ENCODE results near the gene SMARCB1.

The SMARCB1 gene

DNA sequence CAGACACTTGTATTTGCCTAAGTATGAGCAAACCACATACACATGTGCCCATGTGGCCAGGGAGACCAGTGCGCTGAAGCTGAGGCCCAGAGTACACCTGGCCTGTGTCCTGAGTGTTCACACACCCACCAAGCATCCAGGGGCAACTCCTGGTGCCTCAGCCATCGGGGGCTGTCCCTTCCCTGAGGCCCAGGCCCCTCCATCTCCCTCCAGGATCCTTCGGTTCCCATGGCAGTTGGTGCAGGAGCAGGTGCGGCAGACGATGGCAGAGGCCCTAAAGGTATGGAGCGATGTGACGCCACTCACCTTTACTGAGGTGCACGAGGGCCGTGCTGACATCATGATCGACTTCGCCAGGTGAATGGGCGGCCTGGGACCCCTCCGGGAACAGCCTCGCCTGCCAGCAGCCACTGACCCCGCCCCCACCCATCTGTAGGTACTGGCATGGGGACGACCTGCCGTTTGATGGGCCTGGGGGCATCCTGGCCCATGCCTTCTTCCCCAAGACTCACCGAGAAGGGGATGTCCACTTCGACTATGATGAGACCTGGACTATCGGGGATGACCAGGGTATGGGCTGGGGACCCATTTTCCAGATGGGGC lies 6.5 kb upstream of the SMARCB1 start:
- DNase-seq (ENCODE audit: low read depth) = no peak

DNA sequence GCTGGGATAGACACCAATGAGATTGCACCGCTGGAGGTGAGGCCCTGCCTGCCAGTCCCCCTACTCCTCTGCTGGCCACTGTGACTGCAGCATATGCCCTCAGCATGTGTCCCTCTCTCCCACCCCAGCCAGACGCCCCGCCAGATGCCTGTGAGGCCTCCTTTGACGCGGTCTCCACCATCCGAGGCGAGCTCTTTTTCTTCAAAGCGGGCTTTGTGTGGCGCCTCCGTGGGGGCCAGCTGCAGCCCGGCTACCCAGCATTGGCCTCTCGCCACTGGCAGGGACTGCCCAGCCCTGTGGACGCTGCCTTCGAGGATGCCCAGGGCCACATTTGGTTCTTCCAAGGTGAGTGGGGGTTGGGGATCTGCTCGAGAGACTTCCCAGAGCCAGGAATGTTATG lies 5.7 kb upstream of the SMARCB1 start:
- no peak for DNase-seq (ENCODE audit: low read depth)

DNA sequence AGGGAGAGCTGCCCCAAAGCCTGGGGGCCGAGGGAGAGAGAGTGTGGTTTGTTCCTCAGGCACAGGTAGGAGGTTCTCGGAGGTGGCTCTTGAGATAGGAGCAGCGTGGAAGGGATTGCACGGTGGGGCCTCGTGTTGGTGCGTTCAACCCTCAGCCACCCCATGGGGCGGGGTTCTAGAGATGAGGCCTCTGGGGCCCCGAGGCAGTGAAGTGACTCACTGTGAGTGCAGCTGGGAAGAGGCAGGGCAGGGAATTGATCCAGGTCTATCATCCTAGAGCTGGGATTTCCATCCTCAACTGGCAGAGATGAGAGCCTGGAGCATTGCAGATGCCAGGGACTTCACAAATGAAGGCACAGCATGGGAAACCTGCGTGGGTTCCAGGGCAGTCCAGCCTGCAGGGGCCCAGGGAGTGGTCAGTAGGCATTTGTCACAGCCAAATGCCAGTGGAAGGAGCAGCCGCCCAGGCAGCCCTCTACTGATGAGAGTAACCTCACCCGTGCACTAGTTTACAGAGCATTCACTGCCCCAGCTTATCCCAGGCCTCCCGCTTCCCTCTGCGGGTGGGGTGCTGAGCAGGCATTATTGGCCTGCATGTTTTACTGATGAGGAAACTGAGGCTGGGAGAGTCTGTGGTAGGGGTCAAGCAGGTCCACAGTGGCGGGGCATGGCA lies 5.1 kb upstream of the SMARCB1 start:
- peak; percentile 54 for DNase-seq (ENCODE audit: low read depth)

DNA sequence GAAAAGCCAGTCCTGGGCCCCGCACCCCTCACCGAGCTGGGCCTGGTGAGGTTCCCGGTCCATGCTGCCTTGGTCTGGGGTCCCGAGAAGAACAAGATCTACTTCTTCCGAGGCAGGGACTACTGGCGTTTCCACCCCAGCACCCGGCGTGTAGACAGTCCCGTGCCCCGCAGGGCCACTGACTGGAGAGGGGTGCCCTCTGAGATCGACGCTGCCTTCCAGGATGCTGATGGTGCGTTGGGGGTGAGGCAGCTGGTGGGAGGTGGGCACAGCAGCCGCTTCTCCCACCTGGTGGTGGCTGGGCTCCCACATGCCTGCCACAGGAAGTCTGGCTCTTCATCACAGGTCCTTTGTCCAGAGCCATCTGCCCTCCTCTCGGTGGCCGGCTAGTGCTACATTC lies 4.5 kb upstream of the SMARCB1 start:
- no peak for DNase-seq (ENCODE audit: low read depth)

DNA sequence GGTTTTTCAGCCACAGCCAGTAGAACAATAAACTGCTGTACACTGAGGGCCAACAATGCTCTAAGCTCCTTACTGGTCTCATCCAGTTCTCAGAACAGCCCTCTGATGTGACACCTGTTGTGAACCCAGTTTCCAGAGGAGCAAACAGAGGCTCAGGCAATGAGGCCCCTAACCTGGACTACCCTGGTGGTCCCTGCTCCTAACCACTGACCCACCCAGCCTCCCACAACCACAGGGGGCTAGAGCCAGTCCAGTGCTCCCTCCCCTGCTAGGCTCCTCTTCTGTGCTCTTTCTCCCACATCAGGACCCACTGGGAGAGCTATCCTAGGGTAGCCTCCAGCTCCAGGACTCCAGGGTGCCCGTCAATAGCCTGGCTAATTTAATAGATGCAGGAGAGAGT lies 4.1 kb upstream of the SMARCB1 start:
- no peak for DNase-seq (ENCODE audit: low read depth)

DNA sequence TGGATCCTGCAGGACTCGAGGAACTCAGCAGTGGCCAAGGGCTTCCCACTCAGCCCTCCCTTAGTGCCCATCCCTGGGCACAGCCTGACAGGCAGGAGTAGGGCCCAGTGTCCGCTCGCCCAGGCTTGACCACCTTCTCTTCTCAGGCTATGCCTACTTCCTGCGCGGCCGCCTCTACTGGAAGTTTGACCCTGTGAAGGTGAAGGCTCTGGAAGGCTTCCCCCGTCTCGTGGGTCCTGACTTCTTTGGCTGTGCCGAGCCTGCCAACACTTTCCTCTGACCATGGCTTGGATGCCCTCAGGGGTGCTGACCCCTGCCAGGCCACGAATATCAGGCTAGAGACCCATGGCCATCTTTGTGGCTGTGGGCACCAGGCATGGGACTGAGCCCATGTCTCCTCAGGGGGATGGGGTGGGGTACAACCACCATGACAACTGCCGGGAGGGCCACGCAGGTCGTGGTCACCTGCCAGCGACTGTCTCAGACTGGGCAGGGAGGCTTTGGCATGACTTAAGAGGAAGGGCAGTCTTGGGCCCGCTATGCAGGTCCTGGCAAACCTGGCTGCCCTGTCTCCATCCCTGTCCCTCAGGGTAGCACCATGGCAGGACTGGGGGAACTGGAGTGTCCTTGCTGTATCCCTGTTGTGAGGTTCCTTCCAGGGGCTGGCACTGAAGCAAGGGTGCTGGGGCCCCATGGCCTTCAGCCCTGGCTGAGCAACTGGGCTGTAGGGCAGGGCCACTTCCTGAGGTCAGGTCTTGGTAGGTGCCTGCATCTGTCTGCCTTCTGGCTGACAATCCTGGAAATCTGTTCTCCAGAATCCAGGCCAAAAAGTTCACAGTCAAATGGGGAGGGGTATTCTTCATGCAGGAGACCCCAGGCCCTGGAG lies 3.3 kb upstream of the SMARCB1 start:
- no peak for DNase-seq (ENCODE audit: low read depth)

DNA sequence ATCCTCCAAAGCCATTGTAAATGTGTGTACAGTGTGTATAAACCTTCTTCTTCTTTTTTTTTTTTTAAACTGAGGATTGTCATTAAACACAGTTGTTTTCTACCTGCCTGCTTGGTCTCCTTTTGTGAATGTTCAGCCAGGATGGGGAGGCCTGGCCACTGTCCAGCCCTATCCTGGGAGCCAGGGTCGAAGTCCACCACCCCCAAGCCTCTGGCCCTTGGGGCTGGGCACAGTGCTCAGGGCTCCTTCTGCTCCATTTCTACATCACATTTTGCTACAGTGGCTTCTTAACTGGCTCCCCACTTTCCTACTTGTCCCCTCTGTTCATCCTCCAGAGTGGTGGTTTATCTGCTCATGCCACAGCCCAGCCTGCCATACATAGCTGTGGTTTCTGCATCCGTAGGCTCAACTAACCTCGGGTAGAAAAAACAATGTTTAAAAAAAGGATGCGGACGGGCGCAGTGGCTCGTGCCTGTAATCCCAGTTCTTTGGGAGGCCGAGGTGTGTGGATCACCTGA lies 2.5 kb upstream of the SMARCB1 start:
- DNase-seq (ENCODE audit: low read depth) = no peak

DNA sequence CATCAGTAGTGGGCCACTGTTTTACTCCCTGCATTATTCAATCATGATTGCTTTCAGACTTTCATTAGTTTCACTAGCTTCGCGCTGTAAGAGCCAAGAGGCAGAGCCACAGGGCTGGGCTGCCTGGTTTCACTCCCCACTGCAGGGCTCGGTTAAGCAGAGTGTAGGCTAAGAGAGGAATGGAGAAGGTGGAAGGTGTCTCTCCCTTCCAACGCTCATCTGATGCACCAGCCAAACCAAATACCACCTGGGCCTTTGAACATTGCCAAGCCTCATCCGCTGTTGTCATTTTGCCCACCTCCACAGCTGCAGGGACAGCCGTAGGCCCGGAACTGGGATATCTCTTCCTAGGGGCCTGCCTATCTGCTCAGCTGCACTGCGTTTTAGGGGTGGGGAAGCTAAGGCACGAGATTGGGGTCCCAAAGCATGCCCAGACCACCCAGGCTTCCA lies 480 bp upstream of the SMARCB1 start:
- DNase-seq (ENCODE audit: low read depth) = no peak

DNA sequence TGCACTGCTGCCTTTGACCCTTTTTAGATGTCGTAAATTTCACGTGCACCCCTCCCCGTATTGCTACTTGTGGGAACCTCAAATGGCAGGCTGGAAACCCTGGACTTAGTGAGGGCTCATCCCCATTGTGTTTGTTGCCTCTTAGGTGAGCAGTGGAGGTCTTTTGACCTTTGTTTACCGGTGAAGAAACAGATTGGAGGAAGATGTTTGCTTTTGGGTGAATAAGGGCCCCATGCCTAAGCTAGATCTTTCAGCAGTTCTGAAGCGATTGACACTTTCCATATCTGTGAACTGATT lies 782 bp downstream of the SMARCB1 start:
- DNase-seq (ENCODE audit: low read depth) = no peak

DNA sequence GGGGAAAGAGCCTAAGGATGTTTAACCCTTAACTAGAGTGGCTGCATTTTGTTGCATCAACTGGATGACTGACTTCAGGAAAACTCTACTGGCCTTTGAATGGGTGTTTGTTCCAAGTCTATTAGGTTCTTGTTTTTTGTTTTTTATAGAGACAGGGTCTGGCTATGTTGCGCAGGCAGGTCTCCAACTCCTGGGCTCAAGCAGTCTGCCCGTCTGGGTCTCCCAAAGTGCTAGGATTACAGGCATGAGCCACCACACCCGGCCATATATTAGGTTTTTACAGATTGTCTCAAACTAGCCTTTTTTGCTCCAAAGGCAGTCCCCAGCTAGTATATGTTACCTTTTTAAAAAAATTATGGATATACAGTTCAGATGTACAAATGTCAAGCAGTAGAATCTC lies 1.1 kb downstream of the SMARCB1 start:
- no peak for DNase-seq (ENCODE audit: low read depth)

DNA sequence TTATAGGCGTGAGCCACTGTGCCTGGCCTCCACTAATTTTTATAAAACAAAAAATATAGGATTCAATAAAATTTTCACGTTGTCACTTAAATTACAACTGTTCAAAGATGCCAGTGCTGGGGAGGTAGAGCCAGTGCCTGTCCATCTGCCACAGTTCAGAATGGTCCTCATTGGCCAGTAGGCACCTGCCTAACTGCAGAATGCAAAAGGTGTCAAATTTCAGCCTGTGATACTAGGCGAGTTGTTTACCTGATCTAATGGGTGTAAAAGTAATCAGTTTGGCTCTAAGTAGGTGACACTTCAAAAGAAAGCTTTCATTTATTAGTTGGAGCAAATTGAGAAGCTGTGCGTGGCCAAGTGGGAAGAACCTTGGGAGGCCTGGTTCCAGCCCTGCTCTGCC lies 2.4 kb downstream of the SMARCB1 start:
- DNase-seq (ENCODE audit: low read depth) = no peak

DNA sequence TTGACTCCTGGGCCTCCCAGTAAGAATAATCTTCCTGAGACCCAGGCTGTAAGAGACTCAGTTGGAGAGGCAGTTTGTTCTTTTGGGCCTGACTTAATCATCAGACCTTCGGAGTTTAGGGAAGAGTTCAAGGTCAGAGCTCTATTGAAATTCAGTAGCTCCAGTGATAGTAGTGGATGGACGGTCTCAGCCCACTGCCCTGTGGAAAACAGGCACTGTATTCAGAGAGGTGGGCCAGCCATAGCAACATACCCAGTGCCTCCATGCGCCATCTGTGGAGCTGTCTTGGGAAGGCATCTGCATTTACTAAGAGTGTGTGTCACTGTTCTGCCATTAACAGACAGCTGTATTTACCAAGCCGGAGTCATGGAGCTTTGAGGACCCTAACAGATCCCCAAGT lies 2.9 kb downstream of the SMARCB1 start:
- no peak for DNase-seq (ENCODE audit: low read depth)

DNA sequence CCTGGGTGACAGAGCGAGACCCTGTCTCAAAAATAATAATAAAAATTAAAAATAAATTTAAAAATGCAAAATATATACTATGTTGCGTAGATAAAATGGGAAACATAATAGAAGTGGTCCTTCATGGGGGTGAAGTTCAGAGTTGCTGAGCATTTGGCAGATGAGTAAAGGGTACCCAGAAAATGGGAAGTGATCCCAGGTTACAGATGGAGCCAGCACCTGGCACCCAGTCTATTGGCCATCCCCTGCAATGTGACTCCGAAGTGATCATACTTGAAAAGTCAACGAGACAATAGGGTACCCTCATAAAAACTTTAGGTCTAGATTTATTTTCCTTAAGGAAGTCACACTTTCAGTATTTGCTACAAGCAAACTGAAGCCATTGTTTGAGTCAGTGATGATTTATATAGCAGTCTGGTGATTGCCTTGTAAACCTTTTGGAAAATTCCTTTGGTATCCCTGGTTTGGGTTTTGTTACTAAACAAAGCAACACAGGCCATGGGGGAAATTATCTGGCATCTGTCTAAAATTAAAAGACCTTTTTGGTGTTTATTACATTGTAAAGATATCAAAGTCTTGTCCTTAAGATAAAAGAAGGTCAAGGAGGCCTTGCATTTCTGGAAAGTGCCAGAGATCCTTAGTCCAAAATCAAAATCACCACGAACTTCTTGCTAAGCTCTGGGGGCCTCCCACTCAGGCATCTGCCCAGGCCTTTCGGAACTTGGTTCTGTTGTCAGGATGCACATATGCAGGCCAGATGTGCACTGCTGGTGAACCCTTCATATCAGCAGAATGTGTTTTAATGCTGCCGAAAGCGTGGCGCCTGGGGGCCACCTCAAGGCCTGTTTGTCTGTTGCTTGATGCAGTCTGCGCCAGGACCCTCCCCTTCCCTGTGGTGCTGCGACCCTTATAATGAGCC lies 4.3 kb downstream of the SMARCB1 start:
- peak; percentile 63 for DNase-seq (ENCODE audit: low read depth)

DNA sequence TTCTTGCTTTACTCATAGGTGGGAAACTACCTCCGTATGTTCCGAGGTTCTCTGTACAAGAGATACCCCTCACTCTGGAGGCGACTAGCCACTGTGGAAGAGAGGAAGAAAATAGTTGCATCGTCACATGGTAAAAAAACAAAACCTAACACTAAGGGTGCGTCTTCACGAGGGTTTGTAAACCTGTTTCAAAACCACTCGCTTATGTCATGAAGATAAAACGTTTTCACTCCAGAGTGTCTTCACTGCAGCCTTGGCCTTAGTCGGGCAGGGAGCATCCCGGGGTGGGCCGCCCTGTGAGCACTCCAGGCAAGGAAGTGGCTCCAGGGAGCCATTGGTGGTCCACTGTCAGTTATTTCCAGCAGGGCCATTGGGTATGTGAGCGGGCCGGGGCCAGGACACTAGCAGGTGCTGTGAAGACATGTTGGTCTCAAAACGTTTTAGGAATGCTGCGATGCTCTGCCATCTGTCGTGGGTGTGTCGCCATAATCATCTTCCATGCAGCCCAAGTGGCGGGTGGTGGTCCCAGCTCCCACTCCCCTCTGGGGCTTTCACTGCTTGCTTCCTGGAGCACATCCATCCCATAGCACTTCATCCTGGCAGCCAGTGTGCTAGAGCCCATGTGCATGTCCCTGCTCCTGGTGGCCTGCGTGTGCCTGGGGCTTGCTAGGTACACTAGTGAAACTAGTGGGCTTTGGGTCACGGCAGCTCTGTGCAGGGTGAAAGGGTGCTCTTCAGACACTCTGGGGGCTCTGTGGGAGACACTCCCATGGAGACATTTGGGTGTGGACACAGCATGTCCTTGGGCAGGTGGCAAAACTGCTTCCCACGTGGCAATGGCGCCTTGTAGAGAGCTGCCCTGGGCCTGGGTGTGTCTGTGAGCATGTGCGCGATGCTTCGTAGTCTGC lies 5.2 kb downstream of the SMARCB1 start:
- no peak for DNase-seq (ENCODE audit: low read depth)

DNA sequence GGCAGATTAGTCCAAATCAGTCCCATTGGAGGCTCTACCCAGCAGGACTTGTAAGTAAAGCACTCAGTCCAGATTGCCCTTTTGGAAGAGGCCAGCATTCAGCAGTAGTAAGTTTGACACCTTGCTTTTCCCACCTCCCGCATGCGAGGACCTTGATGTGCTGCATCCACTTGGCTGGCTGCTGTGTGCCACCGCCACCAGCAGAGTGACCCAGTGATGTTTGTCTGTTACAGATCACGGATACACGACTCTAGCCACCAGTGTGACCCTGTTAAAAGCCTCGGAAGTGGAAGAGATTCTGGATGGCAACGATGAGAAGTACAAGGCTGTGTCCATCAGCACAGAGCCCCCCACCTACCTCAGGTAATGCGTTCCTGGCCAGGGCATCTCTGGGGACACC lies 6.6 kb downstream of the SMARCB1 start:
- DNase-seq (ENCODE audit: low read depth) = no peak

DNA sequence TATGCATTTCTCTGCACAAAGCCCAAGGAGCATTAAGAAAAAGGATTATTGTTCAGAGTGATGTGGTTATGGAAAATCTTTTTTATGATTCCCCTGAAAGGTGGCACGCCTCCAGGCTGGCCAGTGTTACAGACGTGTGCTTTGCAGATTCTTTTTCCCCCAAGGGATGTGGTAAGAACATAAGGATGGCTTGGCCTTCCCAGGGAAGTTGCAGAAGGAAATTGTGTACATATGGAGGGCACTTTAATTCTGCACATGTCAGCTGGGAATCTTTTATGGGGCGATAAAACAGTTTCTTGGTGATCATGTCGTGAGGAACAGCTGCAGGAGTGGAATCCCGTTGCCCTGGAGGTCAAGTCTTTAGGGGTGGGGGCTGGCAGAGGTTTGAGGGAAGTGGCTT lies 9.7 kb downstream of the SMARCB1 start:
- no peak for DNase-seq (ENCODE audit: low read depth)

DNA sequence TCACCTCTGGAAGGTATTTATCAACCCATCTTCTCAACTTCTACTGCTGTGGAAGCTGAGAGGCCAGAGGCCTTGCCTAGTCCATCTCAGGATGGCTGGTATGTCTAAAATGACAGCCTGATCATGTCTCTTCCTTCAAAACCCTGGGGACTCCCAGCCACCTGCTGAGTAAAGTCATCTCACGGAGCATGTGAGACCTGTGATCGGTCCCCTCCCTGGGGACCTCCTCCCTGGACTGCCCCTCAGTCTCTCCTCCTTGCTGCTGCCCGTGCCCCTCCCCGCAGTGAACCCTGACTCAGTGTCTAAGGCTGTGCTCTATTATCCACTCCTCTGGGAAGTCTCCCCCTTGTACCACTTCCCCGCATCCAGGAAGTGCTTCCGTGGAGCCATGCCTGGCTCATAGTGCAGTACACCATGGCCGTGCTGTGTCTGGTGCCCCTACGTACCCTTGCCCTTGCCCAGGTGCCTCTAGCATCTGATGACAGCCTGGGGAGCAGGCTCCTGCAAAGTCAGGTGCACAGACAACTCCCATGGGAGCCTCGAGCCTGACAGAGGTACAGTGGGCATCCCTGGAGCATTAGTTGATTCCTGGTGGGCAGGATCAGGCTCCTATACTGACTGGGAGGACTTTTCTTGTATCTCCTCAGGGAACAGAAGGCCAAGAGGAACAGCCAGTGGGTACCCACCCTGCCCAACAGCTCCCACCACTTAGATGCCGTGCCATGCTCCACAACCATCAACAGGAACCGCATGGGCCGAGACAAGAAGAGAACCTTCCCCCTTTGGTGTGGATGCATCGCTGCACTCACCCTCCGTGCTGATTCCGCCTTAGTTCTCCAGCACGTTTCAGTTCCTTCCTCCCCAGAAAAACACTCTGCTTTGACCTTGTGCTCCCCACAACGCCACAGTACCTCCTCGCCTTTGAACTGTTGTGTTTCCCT lies 13.8 kb downstream of the SMARCB1 start:
- DNase-seq (ENCODE audit: low read depth) = no peak

DNA sequence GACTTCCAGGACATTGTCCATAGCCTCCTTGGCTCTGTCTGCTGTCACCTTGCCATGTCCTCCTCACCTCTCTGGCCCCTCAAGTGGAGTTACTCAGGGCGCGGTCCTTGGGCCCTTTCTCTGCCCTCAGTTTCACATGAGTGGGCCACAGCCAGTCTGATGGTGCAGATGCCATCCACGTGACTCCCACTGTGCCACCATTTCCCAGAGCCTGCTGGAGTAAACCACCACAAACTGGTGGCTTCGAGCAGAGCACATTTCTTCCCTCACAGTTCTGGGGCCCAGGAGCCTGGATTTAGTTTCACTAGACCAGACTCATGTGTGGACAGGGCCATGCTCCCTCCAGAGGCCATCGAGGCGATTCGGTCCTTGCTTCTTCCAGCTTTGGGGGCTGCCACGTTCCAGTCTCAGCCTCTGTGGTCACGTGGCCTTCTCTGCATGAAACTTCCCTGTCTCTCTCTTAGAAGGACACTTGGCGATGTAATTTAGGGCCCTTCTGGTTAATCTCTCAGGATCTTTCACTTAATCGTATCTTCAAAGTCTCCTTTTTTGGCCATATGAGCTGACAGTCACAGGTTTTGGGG lies 14.6 kb downstream of the SMARCB1 start:
- DNase-seq (ENCODE audit: low read depth) = no peak

DNA sequence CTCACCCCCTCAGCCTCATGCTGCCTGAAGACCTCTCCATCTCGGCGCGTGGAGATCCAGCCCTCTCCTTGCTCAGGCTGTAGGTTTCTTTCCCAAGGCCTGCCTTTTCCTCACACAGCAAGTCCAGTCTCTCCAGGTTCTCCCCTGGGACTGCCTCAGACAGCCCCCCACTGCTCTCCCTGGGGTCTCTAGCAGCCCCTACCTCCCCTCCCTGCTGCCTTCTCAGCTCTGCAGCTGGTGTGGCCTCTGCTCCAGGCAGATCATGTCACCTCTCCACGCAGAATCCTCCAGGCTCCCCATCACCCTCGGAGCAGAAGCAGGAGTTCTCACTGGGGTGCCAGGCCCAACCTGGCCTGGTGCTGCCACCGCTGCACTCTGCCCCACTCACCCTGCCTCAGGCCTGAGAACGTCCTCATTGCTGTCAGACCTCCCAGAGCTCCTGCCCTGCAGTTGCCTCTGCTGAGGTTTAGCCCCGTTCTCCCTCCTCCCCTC lies 15.2 kb downstream of the SMARCB1 start:
- no peak for DNase-seq (ENCODE audit: low read depth)
